AG04449 (cell line): ENCODE measurements around the gene LIG3.
A peak's percentile ranks its signal among the peaks of the same experiment; 100 is the strongest.

ENCODE experiments used
- CTCF ChIA-PET: fragments of 350-600 bp; formaldehyde crosslinking; extraction: SDS; loops from one replicate; lab custom pipeline; 2021; ENCODE audit warnings: antibody characterized with exemption; lab: Yijun Ruan, JAX
- POLR2A ChIA-PET: fragments of 400-600, 350-600 bp; formaldehyde crosslinking; extraction: SDS; loops from one replicate; lab custom pipeline; 2020; ENCODE audit warnings: antibody characterized with exemption, inconsistent platforms; lab: Yijun Ruan, JAX
- DNase-seq: peaks from one replicate; pipeline ENCODE4 v3.0.0-alpha.2; 2010; ENCODE audit warnings: low read depth, low spot score
- H3K4me3 ChIP-seq: 2 replicates; pipeline ENCODE4 v1.5.1; 2011; ENCODE audit warnings: low read depth, mild to moderate bottlenecking, control low read depth, low read length
- CTCF ChIP-seq: IDR thresholded peaks from one replicate; pipeline ENCODE4 v1.5.1; 2011; ENCODE audit warnings: mild to moderate bottlenecking, moderate library complexity, low read length, control low read depth, inconsistent platforms; ENCODE audit not compliant: insufficient read depth; ENCODE audit errors: missing control alignments

LIG3 gene

GRCh38 chr17:34979153-34979552 lies 1.2 kb upstream of the LIG3 start:
- CTCF ChIA-PET, result interaction anchor here (1.2 to 4.9 kb wide), 5 partner anchors 18 to 140 kb away, joined by 3 to 18 read pairs (median 4); partner anchors contain the start of genes CCT6B, RAD51D and ZNF830
- no peak for TF ChIP-seq CTCF
- no peak overlapping the region for H3K4me3 ChIP-seq
- no peak for DNase-seq
- POLR2A ChIA-PET, result interaction anchor here (1.0 kb wide), 1 partner anchor 137 kb away, joined by 3 read pairs; no protein-coding TSS in a partner anchor

- DNase-seq, result no peak
- peak overlapping the region; percentile 76 for H3K4me3 ChIP-seq
- CTCF ChIA-PET, result interaction anchor here (1.0 to 4.9 kb wide), 5 partner anchors 17 to 140 kb away, joined by 3 to 18 read pairs (median 4); partner anchors contain the start of genes CCT6B, RAD51D and ZNF830
- POLR2A ChIA-PET, result interaction anchor here (0.9 to 1.9 kb wide), 6 partner anchors 13 to 136 kb away, joined by 3 to 8 read pairs (median 4); partner anchors contain the start of genes CCT6B, RFFL and ZNF830
- no peak for TF ChIP-seq CTCF
Measured at GRCh38 chr17:34979650-34980352, 511 bp upstream of the LIG3 start.

- TF ChIP-seq CTCF, result peak; percentile 70
- ChIA-PET POLR2A (interaction anchor here (0.7 to 1.9 kb wide), 8 partner anchors 14 to 264 kb away, joined by 3 to 8 read pairs (median 4); partner anchors contain the start of genes CCT6B, RFFL and ZNF830), CTCF (interaction anchor here (0.8 to 4.9 kb wide), 9 partner anchors 11 to 563 kb away, joined by 3 to 18 read pairs (median 4); partner anchors contain the start of gene RAD51D)
- peak overlapping the region; percentile 76 for H3K4me3 ChIP-seq
- no peak for DNase-seq
Measured at GRCh38 chr17:34980681-34981537, 597 bp downstream of the LIG3 start.

GRCh38 chr17:34981538-34982241 lies 1.4 kb downstream of the LIG3 start:
- POLR2A ChIA-PET, result interaction anchor here (0.7 to 1.9 kb wide), 4 partner anchors 101 to 263 kb away, joined by 3 to 8 read pairs (median 4); no protein-coding TSS in a partner anchor
- peak overlapping the region; percentile 76 for H3K4me3 ChIP-seq
- no peak for DNase-seq
- TF ChIP-seq CTCF, result no peak
- CTCF ChIA-PET, result interaction anchor here (0.6 to 4.9 kb wide), 9 partner anchors 10 to 564 kb away, joined by 3 to 18 read pairs (median 3); partner anchors contain the start of gene RAD51D

GRCh38 chr17:34987232-34987631 lies 6.9 kb downstream of the LIG3 start:
- ChIA-PET POLR2A (no interaction called here), CTCF (interaction anchor here (0.7 kb wide), 1 partner anchor 133 kb away, joined by 3 read pairs; the partner anchor contains the start of gene RAD51D)
- TF ChIP-seq CTCF, result no peak
- DNase-seq, result no peak
- no peak overlapping the region for H3K4me3 ChIP-seq
